ENCODE results near the gene TMC1.

DNA sequence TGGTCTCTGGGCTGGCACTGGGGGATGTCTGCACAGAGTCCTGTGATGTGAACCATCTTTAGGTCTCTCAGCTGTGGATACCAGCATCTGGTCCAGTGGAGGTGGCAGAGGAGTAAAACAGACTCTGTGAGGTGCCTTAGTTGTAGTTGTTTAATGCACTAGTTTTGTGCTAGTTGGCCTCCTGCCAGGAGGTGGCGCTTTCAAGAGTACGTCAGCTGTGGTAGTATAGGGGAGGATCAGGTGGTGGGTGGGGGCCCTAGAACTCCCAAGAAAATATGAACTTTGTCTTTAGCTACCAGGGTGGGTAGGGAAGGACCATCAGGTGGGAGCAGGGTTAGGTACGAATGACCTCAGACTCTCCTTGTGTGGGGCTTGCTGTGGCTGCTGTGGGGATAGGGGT lies 197.1 kb downstream of the TMC1 start:
- TF ChIP-seq, protein P1, sequence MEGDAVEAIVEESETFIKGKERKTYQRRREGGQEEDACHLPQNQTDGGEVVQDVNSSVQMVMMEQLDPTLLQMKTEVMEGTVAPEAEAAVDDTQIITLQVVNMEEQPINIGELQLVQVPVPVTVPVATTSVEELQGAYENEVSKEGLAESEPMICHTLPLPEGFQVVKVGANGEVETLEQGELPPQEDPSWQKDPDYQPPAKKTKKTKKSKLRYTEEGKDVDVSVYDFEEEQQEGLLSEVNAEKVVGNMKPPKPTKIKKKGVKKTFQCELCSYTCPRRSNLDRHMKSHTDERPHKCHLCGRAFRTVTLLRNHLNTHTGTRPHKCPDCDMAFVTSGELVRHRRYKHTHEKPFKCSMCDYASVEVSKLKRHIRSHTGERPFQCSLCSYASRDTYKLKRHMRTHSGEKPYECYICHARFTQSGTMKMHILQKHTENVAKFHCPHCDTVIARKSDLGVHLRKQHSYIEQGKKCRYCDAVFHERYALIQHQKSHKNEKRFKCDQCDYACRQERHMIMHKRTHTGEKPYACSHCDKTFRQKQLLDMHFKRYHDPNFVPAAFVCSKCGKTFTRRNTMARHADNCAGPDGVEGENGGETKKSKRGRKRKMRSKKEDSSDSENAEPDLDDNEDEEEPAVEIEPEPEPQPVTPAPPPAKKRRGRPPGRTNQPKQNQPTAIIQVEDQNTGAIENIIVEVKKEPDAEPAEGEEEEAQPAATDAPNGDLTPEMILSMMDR (IDR thresholded peaks at IDR 0.05 in 4 of 5, conservative IDR thresholded peaks at IDR 0.05 in 1 of 5): no peak
- no peak for TF ChIP-seq POLR2A (IDR thresholded peaks at IDR 0.05)
